HepG2 (cell line): ENCODE measurements around the gene MAN1C1. TPM values are rescaled to one million over a fixed set of nuclear protein-coding genes. Genes with fewer than 3 reads are reported as not detected.
A peak's percentile ranks its signal among the peaks of the same experiment; 100 is the strongest.

Experiments
- CCAR2 ChIP-seq: fragments of 200-400 bp; formaldehyde crosslinking; optimal IDR thresholded peaks from 2 replicates; pipeline ENCODE3; 2018; ENCODE audit warnings: low read depth, mild to moderate bottlenecking, low read length, moderate library complexity
- HDAC1 ChIP-seq: sonication (generic); formaldehyde crosslinking; IDR thresholded peaks from 2 replicates; pipeline ENCODE4 v1.5.1; 2020; ENCODE audit warnings: mild to moderate bottlenecking, missing genetic modification reagents
- HMG20B ChIP-seq: conservative IDR thresholded peaks from 2 replicates; pipeline ENCODE4 v1.6.1; 2016; ENCODE audit warnings: missing genetic modification reagents, missing compliant biosample characterization
- HNF4A ChIP-seq: sonication (generic); formaldehyde crosslinking; IDR thresholded peaks from 2 replicates; pipeline ENCODE4 v1.4.0; 2020; ENCODE audit warnings: missing genetic modification reagents
- ISL2 ChIP-seq: sonication (generic); formaldehyde crosslinking; IDR thresholded peaks from 2 replicates; pipeline ENCODE4 v1.5.0; 2020; ENCODE audit warnings: missing genetic modification reagents
- KDM4B ChIP-seq: sonication (generic); formaldehyde crosslinking; IDR thresholded peaks from 2 replicates; pipeline ENCODE4 v1.4.0; 2020; ENCODE audit warnings: missing genetic modification reagents
- MYC ChIP-seq: sonication (generic); formaldehyde crosslinking; IDR thresholded peaks from 2 replicates; pipeline ENCODE4 v1.9.0; 2021; ENCODE audit warnings: missing genetic modification reagents, borderline replicate concordance
- NFIC ChIP-seq: IDR thresholded peaks from 2 replicates; pipeline ENCODE4 v1.6.1; 2012; ENCODE audit warnings: mild to moderate bottlenecking, low read length, inconsistent platforms
- NFYB ChIP-seq: sonication (generic); formaldehyde crosslinking; IDR thresholded peaks from 2 replicates; pipeline ENCODE4 v1.4.0; 2020; ENCODE audit warnings: missing genetic modification reagents
- ONECUT2 ChIP-seq: sonication (generic); formaldehyde crosslinking; IDR thresholded peaks from 2 replicates; pipeline ENCODE4 v1.4.0; 2020; ENCODE audit warnings: missing genetic modification reagents
- PAWR ChIP-seq: sonication (generic); formaldehyde crosslinking; IDR thresholded peaks from 2 replicates; pipeline ENCODE4 v1.4.0; 2020; ENCODE audit warnings: missing genetic modification reagents, mild to moderate bottlenecking, borderline replicate concordance
- PHB2 ChIP-seq: fragments of 450-650 bp; IDR thresholded peaks from 2 replicates; pipeline ENCODE4 v1.6.1; 2018; ENCODE audit not compliant: partially characterized antibody
- SP140L ChIP-seq: sonication (generic); formaldehyde crosslinking; IDR thresholded peaks from 2 replicates; pipeline ENCODE4 v1.4.0; 2020; ENCODE audit warnings: missing genetic modification reagents, borderline replicate concordance
- TRIM24 ChIP-seq: sonication (generic); formaldehyde crosslinking; IDR thresholded peaks from 2 replicates; pipeline ENCODE4 v1.8.0; 2022; ENCODE audit warnings: mild to moderate bottlenecking, missing genetic modification reagents
- ZBTB8A ChIP-seq: sonication (generic); formaldehyde crosslinking; IDR thresholded peaks from 2 replicates; pipeline ENCODE4 v1.4.0; 2020; ENCODE audit warnings: mild to moderate bottlenecking, low read depth, missing genetic modification reagents, borderline replicate concordance
- ZFP41 ChIP-seq: sonication (generic); formaldehyde crosslinking; IDR thresholded peaks from 2 replicates; pipeline ENCODE4 v1.4.0; 2020; ENCODE audit warnings: mild to moderate bottlenecking, missing genetic modification reagents, borderline replicate concordance
- ZNF101 ChIP-seq: sonication (generic); formaldehyde crosslinking; IDR thresholded peaks from 2 replicates; pipeline ENCODE4 v1.4.0; 2020; ENCODE audit warnings: mild to moderate bottlenecking, low read depth, missing genetic modification reagents, borderline replicate concordance
- ZNF607 ChIP-seq: sonication (generic); formaldehyde crosslinking; IDR thresholded peaks from 2 replicates; pipeline ENCODE4 v1.5.1; 2020; ENCODE audit warnings: missing genetic modification reagents, mild to moderate bottlenecking, borderline replicate concordance
- ZNF883 ChIP-seq: sonication (generic); formaldehyde crosslinking; IDR thresholded peaks from 2 replicates; pipeline ENCODE4 v1.5.1; 2020; ENCODE audit warnings: mild to moderate bottlenecking, missing genetic modification reagents; ENCODE audit errors: not compliant biosample characterization
- polyA plus RNA-seq, 8 experiments: library from polyadenylated mRNA; depleted of rRNA in 3 of 8; stranded (reverse) in 7 of 8; unstranded in 1 of 8; fragments of >200 nt; fragmentation: Illumina TruSeq in 4 of 8; extraction: Trizol in 4 of 8; gene quantifications; 2 replicates each; pipeline versions ENCODE4 v1.2.1 to v1.2.3, GENCODE V29; 2011 to 2016; ENCODE audit warnings: low read depth in 4 of 8, missing spikeins in 1 of 8, mixed read lengths in 1 of 8; ENCODE audit not compliant: insufficient read depth in 1 of 8
- total RNA-seq, 5 experiments: library from RNA; depleted of rRNA; stranded (reverse); fragments of >200 nt; fragmentation: Illumina TruSeq; extraction: Trizol; gene quantifications; 2 replicates each; pipeline ENCODE4 v1.2.3, GENCODE V29; 2016; ENCODE audit warnings: low read depth in 1 of 5
- TF ChIP-seq, protein P1 (sequence below): sonication (generic); formaldehyde crosslinking; IDR thresholded peaks from 2 replicates; pipeline ENCODE4 v1.5.0; 2020; ENCODE audit warnings: missing genetic modification reagents
- TF ChIP-seq, protein P2 (sequence below): sonication (generic); formaldehyde crosslinking; IDR thresholded peaks from 2 replicates; pipeline ENCODE4 v1.5.0; 2020; ENCODE audit warnings: mild to moderate bottlenecking, missing genetic modification reagents
- TF ChIP-seq, protein P3 (sequence below): sonication (generic); formaldehyde crosslinking; IDR thresholded peaks from 2 replicates; pipeline ENCODE4 v1.9.0; 2021; ENCODE audit warnings: missing genetic modification reagents, borderline replicate concordance
- TF ChIP-seq, protein P4 (sequence below): sonication (generic); formaldehyde crosslinking; IDR thresholded peaks from 2 replicates; pipeline ENCODE4 v1.4.0; 2020; ENCODE audit warnings: missing genetic modification reagents, mild to moderate bottlenecking, borderline replicate concordance

MAN1C1 gene
- total and polyA plus RNA-seq, 2 of the 13 experiments (the other 11 are each of a cell fraction or from before 2014, with no cell fraction given) = 0.18 to 0.49 TPM

DNA sequence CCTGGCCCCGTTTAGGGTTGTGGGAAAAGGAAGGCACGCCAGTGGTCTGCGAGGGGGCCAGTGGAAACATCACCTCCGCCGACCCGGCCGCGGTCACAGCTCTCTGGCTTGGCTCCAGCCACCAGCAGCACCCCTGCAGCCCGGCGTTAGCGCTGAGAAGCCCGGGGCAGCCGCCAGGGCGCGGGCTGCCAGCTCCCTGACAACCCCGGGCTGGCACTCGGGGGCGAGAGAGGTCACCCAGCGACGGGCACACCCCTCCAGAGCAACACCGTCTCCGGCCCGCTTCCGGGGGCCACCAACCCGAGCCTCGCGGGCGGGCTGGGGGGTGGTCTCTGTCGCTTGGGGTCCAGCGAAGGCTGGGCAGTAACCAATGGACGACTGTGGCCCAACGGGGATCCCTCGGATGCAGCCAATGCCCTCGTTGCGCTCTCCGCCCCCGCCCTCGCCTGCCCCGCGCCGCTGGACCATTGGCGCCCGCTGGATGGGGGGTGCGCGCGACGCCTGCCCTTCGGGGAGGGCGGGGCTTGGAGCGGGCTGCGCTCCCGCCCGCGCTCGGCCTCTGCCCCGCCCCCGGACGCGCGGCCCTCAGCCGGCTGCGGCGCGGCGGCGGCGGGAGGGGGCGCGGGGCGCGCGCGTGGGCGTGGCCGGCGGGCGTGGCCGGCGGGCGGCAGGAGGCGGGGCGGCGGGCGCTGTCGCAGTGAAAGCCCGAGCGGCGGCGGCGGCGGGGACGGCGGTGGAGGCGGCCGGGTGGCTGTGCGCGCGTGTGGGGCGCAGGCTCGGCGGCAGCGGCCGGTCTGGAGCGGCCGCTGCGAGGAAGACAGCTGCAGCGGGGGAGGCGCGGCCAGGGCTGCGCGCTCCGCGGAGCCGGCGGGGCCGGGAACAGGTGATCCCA, at the start of gene MAN1C1 (continued):
- TF ChIP-seq, protein P1, sequence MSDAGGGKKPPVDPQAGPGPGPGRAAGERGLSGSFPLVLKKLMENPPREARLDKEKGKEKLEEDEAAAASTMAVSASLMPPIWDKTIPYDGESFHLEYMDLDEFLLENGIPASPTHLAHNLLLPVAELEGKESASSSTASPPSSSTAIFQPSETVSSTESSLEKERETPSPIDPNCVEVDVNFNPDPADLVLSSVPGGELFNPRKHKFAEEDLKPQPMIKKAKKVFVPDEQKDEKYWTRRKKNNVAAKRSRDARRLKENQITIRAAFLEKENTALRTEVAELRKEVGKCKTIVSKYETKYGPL (CRISPR knock-in tag) = no peak
- TF ChIP-seq KDM4B = no peak
- no peak for TF ChIP-seq ZBTB8A
- TF ChIP-seq, protein P2, sequence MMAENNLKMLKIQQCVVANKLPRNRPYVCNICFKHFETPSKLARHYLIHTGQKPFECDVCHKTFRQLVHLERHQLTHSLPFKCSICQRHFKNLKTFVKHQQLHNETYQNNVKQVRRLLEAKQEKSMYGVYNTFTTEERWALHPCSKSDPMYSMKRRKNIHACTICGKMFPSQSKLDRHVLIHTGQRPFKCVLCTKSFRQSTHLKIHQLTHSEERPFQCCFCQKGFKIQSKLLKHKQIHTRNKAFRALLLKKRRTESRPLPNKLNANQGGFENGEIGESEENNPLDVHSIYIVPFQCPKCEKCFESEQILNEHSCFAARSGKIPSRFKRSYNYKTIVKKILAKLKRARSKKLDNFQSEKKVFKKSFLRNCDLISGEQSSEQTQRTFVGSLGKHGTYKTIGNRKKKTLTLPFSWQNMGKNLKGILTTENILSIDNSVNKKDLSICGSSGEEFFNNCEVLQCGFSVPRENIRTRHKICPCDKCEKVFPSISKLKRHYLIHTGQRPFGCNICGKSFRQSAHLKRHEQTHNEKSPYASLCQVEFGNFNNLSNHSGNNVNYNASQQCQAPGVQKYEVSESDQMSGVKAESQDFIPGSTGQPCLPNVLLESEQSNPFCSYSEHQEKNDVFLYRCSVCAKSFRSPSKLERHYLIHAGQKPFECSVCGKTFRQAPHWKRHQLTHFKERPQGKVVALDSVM = no peak
- 0 out of 2 replicates have a peak, but pooled peaks have one; percentile 28 for TF ChIP-seq HDAC1
- TF ChIP-seq ZNF101 (CRISPR knock-in tag) = no peak
- TF ChIP-seq ISL2 (CRISPR knock-in tag) = no peak
- no peak for TF ChIP-seq TRIM24 (CRISPR knock-in tag)
- no peak for TF ChIP-seq ZNF607 (CRISPR knock-in tag)
- no peak for TF ChIP-seq SP140L
- no peak for TF ChIP-seq ZNF883 (CRISPR knock-in tag)
- peak; percentile 81 for TF ChIP-seq NFYB
- TF ChIP-seq MYC (CRISPR knock-in tag) = no peak
- no peak for TF ChIP-seq ZFP41 (CRISPR knock-in tag)
- TF ChIP-seq, protein P3, sequence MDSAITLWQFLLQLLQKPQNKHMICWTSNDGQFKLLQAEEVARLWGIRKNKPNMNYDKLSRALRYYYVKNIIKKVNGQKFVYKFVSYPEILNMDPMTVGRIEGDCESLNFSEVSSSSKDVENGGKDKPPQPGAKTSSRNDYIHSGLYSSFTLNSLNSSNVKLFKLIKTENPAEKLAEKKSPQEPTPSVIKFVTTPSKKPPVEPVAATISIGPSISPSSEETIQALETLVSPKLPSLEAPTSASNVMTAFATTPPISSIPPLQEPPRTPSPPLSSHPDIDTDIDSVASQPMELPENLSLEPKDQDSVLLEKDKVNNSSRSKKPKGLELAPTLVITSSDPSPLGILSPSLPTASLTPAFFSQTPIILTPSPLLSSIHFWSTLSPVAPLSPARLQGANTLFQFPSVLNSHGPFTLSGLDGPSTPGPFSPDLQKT (CRISPR knock-in tag) = no peak
- no peak for TF ChIP-seq PHB2
- TF ChIP-seq HNF4A (CRISPR knock-in tag) = no peak
- no peak for TF ChIP-seq ONECUT2
- TF ChIP-seq, protein P4, sequence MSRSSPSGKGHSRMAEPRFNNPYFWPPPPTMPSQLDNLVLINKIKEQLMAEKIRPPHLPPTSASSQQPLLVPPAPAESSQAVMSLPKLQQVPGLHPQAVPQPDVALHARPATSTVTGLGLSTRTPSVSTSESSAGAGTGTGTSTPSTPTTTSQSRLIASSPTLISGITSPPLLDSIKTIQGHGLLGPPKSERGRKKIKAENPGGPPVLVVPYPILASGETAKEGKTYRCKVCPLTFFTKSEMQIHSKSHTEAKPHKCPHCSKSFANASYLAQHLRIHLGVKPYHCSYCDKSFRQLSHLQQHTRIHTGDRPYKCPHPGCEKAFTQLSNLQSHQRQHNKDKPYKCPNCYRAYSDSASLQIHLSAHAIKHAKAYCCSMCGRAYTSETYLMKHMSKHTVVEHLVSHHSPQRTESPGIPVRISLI (CRISPR knock-in tag) = no peak
- no peak for TF ChIP-seq NFIC
- TF ChIP-seq CCAR2 = no peak
- no peak for TF ChIP-seq PAWR (CRISPR knock-in tag)
- TF ChIP-seq HMG20B (CRISPR knock-in tag) = no peak
